ENCODE measurements around the gene PGR. TPM values are rescaled to one million over a fixed set of nuclear protein-coding genes. Genes with fewer than 3 reads are reported as not detected.

PGR gene
- total RNA-seq, 1 donor: 0.63 TPM

- no peak for DNase-seq (ENCODE audit: low read depth)
- no peak overlapping the region for H3K4me3 ChIP-seq (ENCODE audit: low read depth, low read length)
- TF ChIP-seq CTCF (IDR thresholded peaks at IDR 0.05; ENCODE audit: insufficient read depth, low read length): no peak
These were observed 76.1 kb downstream of the PGR start for GRCh38 chr11:101053492-101053891.

- DNase-seq (ENCODE audit: low read depth): no peak
- TF ChIP-seq CTCF (IDR thresholded peaks at IDR 0.05; ENCODE audit: insufficient read depth, low read length): no peak
- no peak overlapping the region for H3K4me3 ChIP-seq (ENCODE audit: low read depth, low read length)
These were observed 77.9 kb downstream of the PGR start for GRCh38 chr11:101051677-101052076.

GRCh38 chr11:101049813-101050212 is 79.8 kb downstream of the PGR start:
- DNase-seq (ENCODE audit: low read depth): no peak
- TF ChIP-seq CTCF (IDR thresholded peaks at IDR 0.05; ENCODE audit: insufficient read depth, low read length): no peak
- H3K4me3 ChIP-seq (ENCODE audit: low read depth, low read length): no peak overlapping the region

- H3K4me3 ChIP-seq (ENCODE audit: low read depth, low read length): no peak overlapping the region
- TF ChIP-seq CTCF (IDR thresholded peaks at IDR 0.05; ENCODE audit: insufficient read depth, low read length): no peak
- no peak for DNase-seq (ENCODE audit: low read depth)
These were observed 80.5 kb downstream of the PGR start for GRCh38 chr11:101049123-101049522.

- no peak for TF ChIP-seq CTCF (IDR thresholded peaks at IDR 0.05; ENCODE audit: insufficient read depth, low read length)
- H3K4me3 ChIP-seq (ENCODE audit: low read depth, low read length): no peak overlapping the region
- DNase-seq (ENCODE audit: low read depth): no peak
These were observed 81.1 kb downstream of the PGR start for GRCh38 chr11:101048479-101048878.

GRCh38 chr11:101046947-101047346 is 82.7 kb downstream of the PGR start:
- TF ChIP-seq CTCF (IDR thresholded peaks at IDR 0.05; ENCODE audit: insufficient read depth, low read length): no peak
- no peak for DNase-seq (ENCODE audit: low read depth)

GRCh38 chr11:101045415-101045814 is 84.2 kb downstream of the PGR start:
- no peak for DNase-seq (ENCODE audit: low read depth)
- no peak for TF ChIP-seq CTCF (IDR thresholded peaks at IDR 0.05; ENCODE audit: insufficient read depth, low read length)

More at GRCh38 chr11:101046947-101047346, 82.7 kb downstream of the PGR start:
- no peak overlapping the region for H3K4me3 ChIP-seq (ENCODE audit: low read depth, low read length)

More at GRCh38 chr11:101045415-101045814, 84.2 kb downstream of the PGR start:
- H3K4me3 ChIP-seq (ENCODE audit: low read depth, low read length): no peak overlapping the region
